Measurements from ENCODE around the gene ATP8B2. TPM values are rescaled to one million over a fixed set of nuclear protein-coding genes. Genes with fewer than 3 reads are reported as not detected.
"Not testable (repeated sequence)": the region's sequence is repeated elsewhere in the genome, so short reads cannot be mapped to it uniquely, and the experiment has no call there.

Gene ATP8B2
- polyA plus RNA-seq, 1 experiment = 73.3 TPM

DNA sequence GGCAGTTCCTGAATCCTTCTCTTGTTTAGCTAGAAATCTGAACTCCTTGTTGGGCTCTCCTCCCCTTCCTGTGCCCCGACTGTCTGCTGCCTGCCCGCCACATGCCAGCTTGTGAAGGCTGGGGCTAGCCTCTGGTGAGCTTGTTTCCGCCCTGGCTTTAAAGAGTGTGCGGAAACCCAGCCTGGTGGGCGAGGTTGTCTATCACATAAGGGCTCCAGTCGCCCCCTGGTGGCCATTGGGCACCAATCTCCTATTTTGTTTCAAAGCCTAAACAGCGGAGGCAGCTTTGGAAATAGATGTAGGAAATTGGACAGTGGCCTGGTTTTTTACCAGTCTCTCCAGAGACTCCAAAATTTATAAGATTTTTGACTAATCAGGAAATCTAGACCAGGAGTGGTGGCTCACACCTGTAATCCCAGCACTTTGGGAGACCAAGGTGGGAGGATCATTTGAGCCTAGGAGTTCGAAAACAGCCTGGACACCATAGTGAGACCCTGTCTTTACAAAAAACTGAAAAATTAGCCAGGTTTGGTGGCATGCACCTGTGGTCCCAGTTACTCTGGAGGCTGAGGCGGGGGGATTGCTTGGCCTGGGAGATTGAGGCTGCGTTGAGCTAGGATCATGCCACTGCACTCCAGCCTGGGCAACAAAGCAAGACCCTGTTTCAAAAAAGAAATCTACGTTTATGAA lies 9.8 kb downstream of the ATP8B2 start:
- no peak overlapping the region for H3K4me3 ChIP-seq (ENCODE audit: low read depth, low read length)
- ChIA-PET CTCF (interaction anchor here (0.6 to 5.2 kb wide), 29 partner anchors 10 to 798 kb away, joined by 3 to 95 read pairs (median 5); partner anchors contain the start of genes ATP8B2, PBXIP1 and PMVK), POLR2A (no interaction called here)
- peaks cover 37% of the 10 kb centered on the region for H3K36me3 ChIP-seq (ENCODE audit: control insufficient read depth, insufficient read depth, low read length)
- no peaks in the 10 kb centered on the region for H3K27me3 ChIP-seq (ENCODE audit: control insufficient read depth, insufficient read depth, low read length)
- TF ChIP-seq, protein P1, sequence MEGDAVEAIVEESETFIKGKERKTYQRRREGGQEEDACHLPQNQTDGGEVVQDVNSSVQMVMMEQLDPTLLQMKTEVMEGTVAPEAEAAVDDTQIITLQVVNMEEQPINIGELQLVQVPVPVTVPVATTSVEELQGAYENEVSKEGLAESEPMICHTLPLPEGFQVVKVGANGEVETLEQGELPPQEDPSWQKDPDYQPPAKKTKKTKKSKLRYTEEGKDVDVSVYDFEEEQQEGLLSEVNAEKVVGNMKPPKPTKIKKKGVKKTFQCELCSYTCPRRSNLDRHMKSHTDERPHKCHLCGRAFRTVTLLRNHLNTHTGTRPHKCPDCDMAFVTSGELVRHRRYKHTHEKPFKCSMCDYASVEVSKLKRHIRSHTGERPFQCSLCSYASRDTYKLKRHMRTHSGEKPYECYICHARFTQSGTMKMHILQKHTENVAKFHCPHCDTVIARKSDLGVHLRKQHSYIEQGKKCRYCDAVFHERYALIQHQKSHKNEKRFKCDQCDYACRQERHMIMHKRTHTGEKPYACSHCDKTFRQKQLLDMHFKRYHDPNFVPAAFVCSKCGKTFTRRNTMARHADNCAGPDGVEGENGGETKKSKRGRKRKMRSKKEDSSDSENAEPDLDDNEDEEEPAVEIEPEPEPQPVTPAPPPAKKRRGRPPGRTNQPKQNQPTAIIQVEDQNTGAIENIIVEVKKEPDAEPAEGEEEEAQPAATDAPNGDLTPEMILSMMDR (IDR thresholded peaks at IDR 0.05; ENCODE audit: insufficient read depth, low read depth, low read length) = peak; percentile 86
- DNase-seq (ENCODE audit: low read depth) = peak; percentile 22

DNA sequence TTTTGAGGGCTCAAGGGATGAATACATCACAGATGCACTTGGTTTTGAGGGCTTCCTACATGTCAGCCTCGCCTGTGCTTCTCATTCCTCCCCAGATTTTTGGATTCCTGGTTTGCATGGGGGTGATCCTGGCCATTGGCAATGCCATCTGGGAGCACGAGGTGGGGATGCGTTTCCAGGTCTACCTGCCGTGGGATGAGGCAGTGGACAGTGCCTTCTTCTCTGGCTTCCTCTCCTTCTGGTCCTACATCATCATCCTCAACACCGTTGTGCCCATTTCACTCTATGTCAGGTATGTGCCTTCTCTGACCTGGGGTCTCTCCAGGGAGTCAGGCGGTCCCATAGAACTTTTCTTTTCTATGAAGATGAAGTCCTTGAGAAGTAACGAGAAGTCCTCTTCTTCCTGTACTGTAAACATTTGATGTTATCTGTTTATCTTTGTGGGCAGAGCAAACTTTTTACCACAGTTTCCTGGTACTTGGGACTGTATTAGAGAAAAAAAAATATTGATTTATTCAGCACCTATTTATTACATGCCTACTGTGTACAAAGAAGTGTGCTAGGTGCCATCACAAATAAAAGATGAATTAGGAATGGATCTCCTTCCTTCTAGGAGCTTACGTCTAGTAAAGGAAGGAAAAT lies 12.0 kb downstream of the ATP8B2 start:
- no peaks in the 10 kb centered on the region for H3K27me3 ChIP-seq (ENCODE audit: control insufficient read depth, insufficient read depth, low read length)
- ChIA-PET POLR2A (interaction anchor here (0.6 kb wide), 1 partner anchor 14 kb away, joined by 5 read pairs; no protein-coding TSS in a partner anchor), CTCF (interaction anchor here (0.7 to 5.2 kb wide), 4 partner anchors 8 to 66 kb away, joined by 4 to 95 read pairs (median 41); partner anchors contain the start of gene ATP8B2)
- TF ChIP-seq, protein P1 (IDR thresholded peaks at IDR 0.05; ENCODE audit: insufficient read depth, low read depth, low read length) = no peak
- H3K4me3 ChIP-seq (ENCODE audit: low read depth, low read length) = no peak overlapping the region
- peaks cover 42% of the 10 kb centered on the region for H3K36me3 ChIP-seq (ENCODE audit: control insufficient read depth, insufficient read depth, low read length)
- DNase-seq (ENCODE audit: low read depth) = no peak

DNA sequence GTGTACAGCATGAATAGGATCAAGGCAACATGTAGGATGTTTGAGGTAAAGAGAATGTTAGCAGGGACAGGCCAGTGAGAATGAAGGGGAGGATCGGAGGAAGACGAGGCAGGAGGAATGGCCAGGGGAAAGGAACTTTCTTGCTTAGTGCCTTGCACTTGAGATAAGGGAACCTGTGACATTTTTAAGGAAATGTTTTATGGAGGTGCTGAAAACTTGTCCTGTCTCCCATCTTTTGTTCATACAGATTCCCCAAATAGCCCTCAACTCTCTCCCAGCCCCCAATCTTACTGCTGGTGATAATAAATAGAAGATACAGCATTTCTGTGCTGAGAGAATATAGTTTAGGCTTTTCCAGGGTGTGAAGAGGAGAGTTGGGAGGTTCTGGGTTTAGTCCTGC lies 13.6 kb downstream of the ATP8B2 start:
- Histone ChIP-seq H3K27me3 (ENCODE audit: control insufficient read depth, insufficient read depth, low read length) (no peaks in the 10 kb centered on the region), H3K4me3 (ENCODE audit: low read depth, low read length) (no peak overlapping the region), H3K36me3 (ENCODE audit: control insufficient read depth, insufficient read depth, low read length) (peaks cover 50% of the 10 kb centered on the region)
- TF ChIP-seq, protein P1 (IDR thresholded peaks at IDR 0.05; ENCODE audit: insufficient read depth, low read depth, low read length) = no peak
- ChIA-PET POLR2A (no interaction called here), CTCF (interaction anchor here (1.5 kb wide), 1 partner anchor 9 kb away, joined by 5 read pairs; no protein-coding TSS in a partner anchor)
- DNase-seq (ENCODE audit: low read depth) = no peak

DNA sequence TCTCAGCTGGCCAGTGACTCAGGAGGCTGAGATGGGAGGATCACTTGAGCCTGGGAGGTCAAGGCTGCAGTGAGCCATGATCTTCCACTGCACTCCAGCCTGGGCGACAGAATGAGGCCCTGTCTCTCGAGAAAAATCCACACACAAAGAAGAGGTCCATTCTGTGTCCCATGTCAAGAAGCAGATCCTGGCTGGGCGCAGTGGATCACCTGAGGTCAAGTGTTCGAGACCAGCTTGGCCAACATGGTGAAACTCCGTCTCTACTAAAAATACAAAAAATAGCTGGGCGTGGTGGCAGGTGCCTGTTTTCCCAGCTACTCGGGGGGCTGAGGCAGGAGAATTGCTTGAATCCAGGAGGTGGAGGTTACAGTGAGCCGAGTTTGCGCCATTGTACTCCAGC lies 16.0 kb downstream of the ATP8B2 start:
- H3K27me3 ChIP-seq (ENCODE audit: control insufficient read depth, insufficient read depth, low read length); H3K4me3 ChIP-seq (ENCODE audit: low read depth, low read length); DNase-seq (ENCODE audit: low read depth); POLR2A ChIA-PET: not testable (repeated sequence)
- CTCF ChIA-PET = interaction anchor here (0.9 to 2.0 kb wide), 3 partner anchors 9 to 60 kb away, joined by 3 to 4 read pairs (median 3); partner anchors contain the start of gene ATP8B2
- H3K36me3 ChIP-seq (ENCODE audit: control insufficient read depth, insufficient read depth, low read length) = peaks cover 67% of the 10 kb centered on the region

DNA sequence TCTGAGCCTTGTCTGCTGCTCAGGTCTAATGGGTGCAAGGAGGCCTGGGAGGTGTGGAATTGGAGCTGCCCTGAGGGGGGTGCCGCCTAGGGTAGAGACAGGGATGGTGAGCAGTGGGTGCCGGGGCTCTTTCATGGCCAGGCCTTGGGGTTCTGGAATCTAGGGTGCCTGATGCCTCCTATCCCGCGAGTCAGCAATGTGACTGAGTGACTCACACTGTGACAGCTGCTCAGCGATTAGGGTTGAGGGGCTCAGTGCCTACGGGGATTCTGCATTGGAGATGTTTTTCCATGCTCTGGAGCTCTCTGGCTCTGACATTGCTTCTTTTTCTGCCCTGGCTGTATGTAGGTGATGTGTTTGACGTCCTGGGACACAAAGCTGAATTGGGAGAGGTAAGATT lies 16.8 kb downstream of the ATP8B2 start:
- CTCF ChIA-PET = no interaction called here
- no peak overlapping the region for H3K4me3 ChIP-seq (ENCODE audit: low read depth, low read length)
- POLR2A ChIA-PET = no interaction called here
- peaks cover 69% of the 10 kb centered on the region for H3K36me3 ChIP-seq (ENCODE audit: control insufficient read depth, insufficient read depth, low read length)
- TF ChIP-seq, protein P1 (IDR thresholded peaks at IDR 0.05; ENCODE audit: insufficient read depth, low read depth, low read length) = no peak
- no peaks in the 10 kb centered on the region for H3K27me3 ChIP-seq (ENCODE audit: control insufficient read depth, insufficient read depth, low read length)
- no peak for DNase-seq (ENCODE audit: low read depth)
